Measurements from ENCODE around the gene NCAPG.

Gene NCAPG

GRCh38 chr4:17778431-17778830 is 32.3 kb upstream of the NCAPG start:
- DNase-seq (ENCODE audit: low read depth), result no peak
- TF ChIP-seq, protein P1, sequence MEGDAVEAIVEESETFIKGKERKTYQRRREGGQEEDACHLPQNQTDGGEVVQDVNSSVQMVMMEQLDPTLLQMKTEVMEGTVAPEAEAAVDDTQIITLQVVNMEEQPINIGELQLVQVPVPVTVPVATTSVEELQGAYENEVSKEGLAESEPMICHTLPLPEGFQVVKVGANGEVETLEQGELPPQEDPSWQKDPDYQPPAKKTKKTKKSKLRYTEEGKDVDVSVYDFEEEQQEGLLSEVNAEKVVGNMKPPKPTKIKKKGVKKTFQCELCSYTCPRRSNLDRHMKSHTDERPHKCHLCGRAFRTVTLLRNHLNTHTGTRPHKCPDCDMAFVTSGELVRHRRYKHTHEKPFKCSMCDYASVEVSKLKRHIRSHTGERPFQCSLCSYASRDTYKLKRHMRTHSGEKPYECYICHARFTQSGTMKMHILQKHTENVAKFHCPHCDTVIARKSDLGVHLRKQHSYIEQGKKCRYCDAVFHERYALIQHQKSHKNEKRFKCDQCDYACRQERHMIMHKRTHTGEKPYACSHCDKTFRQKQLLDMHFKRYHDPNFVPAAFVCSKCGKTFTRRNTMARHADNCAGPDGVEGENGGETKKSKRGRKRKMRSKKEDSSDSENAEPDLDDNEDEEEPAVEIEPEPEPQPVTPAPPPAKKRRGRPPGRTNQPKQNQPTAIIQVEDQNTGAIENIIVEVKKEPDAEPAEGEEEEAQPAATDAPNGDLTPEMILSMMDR (conservative IDR thresholded peaks at IDR 0.05; ENCODE audit: low read depth, low read length), result no peak
- no peak overlapping the region for H3K4me3 ChIP-seq (ENCODE audit: low read depth, low read length)

- DNase-seq (ENCODE audit: low read depth), result no peak
- TF ChIP-seq, protein P1 (conservative IDR thresholded peaks at IDR 0.05; ENCODE audit: low read depth, low read length), result no peak
- peak overlapping the region; percentile 47 for H3K4me3 ChIP-seq (ENCODE audit: low read depth, low read length)
These were observed 30.1 kb upstream of the NCAPG start for GRCh38 chr4:17780501-17781299.

DNA sequence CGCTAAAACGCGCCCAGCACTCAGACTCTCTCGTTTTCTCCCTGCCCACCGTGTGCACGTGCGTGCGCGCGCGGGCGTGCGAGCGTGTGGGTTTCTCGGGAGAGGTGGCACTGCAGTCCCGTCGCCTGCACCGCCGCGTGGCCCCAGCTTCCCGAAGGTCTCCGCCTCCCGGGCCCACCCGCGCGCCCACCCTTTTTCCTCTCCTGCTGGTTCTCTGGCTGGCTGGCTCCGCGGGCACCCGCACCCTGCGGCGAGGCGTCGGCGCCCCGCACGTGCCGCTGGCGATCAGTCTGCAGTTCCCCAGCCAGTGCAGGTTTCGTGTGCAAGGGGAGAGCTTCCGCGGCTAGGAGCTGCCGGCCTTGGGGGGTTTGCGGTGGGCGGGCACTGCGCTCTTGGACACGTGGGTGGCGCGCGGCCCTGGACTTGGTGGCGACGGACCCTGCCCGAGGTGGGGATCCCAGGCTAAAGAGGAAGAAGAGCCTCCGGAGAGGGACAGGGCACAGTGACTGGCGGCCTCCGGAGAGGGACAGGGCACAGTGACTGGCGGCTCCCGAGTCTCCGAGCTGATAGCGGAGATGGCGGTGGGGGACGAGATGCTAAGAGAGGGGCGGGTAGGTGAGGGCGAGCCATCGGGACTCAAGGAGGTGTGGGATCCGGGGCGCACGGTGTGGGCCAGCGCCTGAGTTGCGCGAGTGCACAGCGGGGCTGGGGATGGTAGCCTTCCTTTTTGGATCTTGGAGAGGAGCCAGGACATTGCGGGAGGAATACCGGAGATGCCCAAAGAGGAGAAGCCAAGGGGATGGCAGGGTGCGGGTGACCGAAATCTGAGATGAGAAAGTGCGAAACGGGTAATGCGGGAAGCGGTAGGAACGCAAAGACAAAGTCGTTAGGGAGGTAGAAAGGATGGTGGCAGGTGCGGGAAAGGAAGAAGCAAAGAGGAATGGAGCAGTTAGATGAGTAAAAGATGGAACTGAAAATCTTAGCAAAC is 29.2 kb upstream of the NCAPG start, which contains the start of gene FAM184B:
FAM184B (minus strand) TSS at position 322 of the 988 bp plus-strand sequence. CDS start 322 bp downstream, outside the sequence.
- peak within 1 kb of the TSS; percentile 47 for H3K4me3 ChIP-seq (ENCODE audit: low read depth, low read length)
- TF ChIP-seq, protein P1 (conservative IDR thresholded peaks at IDR 0.05; ENCODE audit: low read depth, low read length), result no peak
- DNase-seq (ENCODE audit: low read depth), result no peak

DNA sequence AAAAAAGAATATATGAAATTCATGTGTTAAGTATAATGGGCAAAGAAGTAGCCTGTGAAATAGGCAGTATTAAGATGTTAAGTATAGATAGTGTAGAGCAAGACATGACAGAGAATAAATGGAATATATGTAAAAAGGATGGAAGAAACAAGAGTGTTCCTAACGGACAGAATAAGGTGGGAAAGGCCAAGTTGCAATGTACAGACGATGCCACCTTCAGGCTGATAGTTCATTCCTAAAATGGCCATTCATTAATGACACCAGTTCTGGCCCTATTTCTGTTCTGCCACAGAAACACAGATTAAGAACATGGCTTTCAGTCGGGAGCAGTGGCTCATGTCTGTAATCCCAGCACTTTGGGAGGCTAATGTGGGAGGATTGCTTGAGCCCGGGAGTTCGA is 24.9 kb upstream of the NCAPG start:
- H3K4me3 ChIP-seq (ENCODE audit: low read depth, low read length), result no peak overlapping the region
- no peak for DNase-seq (ENCODE audit: low read depth)
- TF ChIP-seq, protein P1 (conservative IDR thresholded peaks at IDR 0.05; ENCODE audit: low read depth, low read length), result no peak

GRCh38 chr4:17786567-17786966 is 24.2 kb upstream of the NCAPG start:
- no peak overlapping the region for H3K4me3 ChIP-seq (ENCODE audit: low read depth, low read length)
- TF ChIP-seq, protein P1 (conservative IDR thresholded peaks at IDR 0.05; ENCODE audit: low read depth, low read length), result no peak
- no peak for DNase-seq (ENCODE audit: low read depth)

DNA sequence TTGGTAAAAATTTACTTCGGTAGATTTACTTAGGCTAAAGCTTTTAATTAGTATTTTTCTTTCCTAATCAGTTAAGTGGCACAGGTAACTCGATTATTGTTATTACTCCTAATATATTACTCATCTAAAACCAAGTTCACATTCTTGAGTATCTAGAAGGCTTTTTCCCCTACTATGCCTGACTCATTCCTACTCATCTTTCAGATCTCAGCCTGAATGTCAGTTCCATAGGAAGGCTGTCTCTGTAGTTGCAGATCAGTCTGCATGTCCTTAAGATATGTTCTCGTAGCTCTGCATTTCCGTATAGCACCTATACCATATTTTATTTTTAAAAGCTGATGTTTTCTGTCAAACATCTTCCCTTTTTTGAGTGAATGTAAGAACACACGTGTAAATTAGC is 23.5 kb upstream of the NCAPG start:
- TF ChIP-seq, protein P1 (conservative IDR thresholded peaks at IDR 0.05; ENCODE audit: low read depth, low read length), result no peak
- peak; percentile 63 for DNase-seq (ENCODE audit: low read depth)
- no peak overlapping the region for H3K4me3 ChIP-seq (ENCODE audit: low read depth, low read length)

Measured in choroid plexus epithelial cell (primary cell).